AG08396 (cell line): ENCODE results near the gene AGBL4.

Experiments used
- DNase-seq: peaks from one replicate; pipeline ENCODE4 v3.0.0; 2012; ENCODE audit warnings: low spot score, mixed read lengths

Gene AGBL4

DNA sequence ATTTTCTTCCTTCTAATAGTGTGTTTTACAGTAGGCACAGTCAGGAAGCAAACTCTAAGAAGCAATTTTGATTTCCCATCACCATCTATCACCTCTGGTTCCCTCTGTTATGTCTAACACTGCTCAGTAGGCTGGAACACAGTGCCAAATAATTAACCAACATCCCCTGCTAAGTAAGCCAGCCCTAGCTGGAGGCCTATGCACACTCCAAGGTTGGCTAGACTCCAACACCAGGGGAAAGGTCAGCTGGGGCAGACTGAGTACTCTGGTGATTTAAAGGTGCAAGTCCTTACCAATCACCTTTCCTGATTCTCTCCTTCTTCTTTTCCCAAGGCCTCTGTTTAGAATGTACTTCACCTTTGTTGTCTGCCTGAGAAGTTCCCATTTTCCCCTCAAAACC lies 1200.6 kb downstream of the AGBL4 start:
- no peak for DNase-seq

DNA sequence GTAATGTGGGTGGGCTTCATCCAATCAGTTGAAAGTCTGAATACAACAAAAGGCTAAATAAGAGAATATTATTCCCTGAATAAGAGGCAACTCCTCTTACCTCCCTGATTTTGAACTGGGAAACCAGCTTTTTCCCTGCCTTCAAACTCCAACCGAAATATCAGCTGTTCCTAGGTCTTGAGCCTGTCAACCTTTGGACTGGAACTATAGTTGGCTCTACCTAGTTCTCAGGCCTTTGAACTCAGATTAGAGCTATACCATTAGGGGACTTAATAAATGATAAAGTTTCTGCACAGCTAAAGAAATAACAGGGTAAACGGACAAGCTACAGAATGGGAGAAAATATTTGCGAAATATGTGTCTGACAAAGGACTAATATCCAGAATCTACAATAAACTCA lies 1203.3 kb downstream of the AGBL4 start:
- DNase-seq: no peak

DNA sequence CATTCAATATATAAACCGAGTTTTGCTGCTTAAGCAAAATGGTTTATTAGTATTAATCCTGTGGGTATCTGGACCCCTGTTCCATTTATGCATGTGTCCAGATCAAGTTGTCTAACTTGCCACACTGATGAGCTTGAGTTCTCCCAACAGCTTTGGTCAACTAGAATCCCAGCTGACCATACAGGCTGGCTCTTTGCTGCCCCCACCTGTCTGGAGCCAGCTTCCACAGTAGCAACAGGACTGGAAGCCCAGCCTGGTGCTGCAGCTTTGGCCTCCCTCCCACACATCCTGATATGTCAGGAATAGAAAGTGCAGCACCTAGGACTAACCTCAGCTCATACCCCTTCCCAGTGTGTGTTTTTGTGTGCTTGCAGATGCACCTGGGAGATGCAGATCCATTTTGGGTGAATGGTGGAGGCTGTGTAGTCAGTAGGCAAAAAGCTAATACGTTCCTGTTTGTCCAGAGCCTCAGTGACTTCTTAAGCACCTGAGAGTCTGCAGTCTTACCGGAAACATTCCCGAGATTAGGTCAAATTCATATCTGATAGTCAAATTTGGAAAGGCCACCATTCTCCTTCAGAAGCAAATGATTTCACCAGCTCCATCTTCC lies 1206.1 kb downstream of the AGBL4 start:
- DNase-seq: peak; percentile 7

DNA sequence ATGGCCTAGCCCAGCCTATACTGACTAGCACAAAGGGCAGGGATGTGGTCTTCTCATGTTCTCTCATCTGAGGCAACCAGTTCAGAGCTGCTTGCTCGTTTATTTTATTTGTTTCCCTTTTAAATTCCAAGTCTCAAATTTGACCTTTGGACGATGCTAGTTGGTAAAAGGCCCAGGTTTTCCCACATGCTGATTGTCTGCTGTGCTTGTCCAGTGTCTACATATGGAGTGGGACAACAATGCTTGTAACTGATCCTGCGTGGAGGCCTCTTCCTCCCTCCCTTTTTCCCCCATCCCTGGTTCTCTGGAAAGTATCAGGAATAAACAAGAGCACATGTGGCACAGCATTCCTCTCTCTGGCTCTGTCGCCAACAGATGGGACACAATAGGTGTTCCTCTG lies 1213.0 kb downstream of the AGBL4 start:
- no peak for DNase-seq

DNA sequence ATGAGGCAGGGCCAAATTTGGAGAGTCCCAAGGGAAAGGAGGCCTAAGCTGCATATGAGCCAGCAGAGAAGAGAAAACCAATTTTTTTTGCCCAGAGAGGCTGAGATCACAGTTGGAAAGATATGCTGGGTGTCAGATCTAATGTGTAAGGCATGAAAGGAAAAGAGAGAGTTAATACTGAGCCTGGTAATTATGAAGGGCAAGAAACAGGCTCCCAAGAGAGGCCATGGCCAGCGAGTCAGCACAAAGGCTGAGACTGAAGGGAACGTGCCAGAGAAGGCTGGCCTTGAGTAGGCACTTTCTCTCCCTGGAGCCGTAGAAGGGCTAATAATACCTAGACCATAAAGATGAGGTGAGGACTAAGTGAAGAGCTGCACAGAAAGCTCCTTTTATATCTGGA lies 1215.3 kb downstream of the AGBL4 start:
- no peak for DNase-seq

DNA sequence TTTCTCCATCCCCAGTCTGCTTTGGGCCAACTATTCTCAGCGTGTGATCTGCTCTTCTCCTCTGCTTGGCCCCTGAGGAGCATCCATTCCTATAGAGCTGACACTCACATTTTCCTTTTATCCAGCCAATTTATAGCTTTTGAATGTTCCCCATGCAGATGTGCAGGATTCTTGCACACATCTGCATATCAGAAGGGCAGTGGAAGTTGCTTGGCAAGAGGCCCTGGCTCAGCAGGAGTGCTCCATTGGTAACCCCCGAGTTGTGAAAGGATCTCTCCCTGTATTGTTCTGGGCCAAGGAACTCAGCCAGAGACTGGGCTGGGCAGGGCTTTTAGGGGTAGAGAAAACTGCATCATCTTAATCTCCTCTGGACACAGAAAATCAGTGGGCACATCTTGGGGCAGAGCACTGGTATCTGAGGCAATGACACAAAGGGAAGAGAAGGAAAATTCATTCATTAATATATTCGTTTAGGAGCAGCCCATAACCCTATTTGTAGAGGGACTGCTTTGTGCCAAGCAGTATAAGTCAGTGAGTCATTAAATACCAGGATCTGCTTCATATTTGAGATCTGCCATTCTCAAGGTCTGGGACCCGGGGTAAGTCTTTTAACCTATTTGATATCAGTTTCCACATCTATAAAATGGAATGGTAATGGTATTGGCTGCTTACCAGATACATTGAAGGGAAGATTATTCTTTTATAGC lies 1216.0 kb downstream of the AGBL4 start:
- no peak for DNase-seq

DNA sequence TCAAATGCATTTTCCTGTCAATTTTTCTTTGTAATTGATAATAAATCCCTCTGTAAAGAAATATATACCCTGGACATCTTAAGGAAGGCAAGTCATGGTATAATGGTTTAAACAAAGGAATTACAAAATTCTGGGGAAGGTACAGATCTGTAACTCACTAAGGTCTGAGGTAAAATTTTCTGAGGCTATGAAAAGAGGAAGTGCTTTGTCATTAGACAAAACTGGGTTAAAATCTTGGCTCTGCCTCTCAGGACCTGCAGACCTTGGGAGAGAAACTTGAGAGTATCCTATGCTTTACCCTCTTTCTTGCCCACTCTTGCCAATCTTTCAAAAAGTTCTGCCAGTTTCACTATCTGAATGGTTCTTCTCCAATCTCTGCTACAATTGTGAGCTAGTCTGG lies 1220.3 kb downstream of the AGBL4 start:
- DNase-seq: no peak

DNA sequence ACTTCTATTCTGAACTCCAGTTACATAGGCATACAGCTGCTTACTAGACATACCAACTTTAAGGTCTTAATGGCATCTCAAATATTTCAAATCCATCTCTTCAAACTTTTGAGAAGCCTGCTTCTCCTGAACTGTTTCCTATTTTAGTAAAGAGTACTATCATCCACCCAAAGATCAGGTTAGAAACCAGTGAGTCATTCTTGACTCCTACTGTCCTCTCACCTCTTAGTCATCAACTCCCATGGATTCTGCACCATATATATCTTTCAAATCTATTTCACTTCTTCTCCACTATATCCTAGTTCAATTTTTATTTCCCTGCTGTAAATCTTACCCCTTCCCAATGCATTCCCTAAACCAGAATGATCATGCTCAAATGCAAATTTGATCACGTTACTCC lies 1228.9 kb downstream of the AGBL4 start:
- DNase-seq: no peak

DNA sequence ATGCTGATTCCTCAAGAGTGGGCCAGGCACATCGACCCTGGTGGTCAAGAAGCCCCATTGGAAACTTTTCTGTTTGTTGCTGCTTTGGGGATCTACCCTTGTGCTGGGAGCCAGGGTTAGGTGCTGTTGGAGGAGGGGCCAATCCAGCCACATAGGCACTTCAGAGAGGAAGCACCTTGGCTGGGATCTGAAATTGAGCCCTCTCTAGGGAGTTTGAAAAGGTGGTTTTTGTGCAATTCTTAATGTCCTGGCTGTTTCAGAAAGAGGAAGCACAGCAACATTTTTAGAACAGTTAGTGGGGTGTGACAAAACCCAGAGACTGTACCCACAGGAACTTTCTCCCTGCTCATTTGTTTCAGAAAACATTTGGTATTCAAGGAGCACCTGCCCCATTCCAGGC lies 1229.9 kb downstream of the AGBL4 start:
- DNase-seq: no peak

DNA sequence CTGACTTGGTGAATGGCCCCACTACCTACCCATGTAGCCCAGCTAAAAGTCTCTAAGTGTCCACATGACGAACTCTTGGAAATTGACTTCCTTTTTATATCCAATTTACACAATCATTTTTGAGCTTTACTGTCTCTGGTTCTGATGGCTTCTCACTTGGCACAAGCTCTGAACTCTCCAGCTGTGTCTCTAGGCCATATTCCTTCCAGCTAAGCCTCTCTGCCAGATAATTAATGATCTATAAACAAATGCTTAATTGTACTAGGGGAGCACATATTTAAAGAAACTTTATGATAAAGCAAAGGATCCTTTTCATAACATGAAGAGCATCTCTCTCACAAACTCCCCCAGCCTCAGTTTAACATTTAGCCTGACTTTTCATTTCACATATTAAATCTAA lies 1230.8 kb downstream of the AGBL4 start:
- DNase-seq: no peak

DNA sequence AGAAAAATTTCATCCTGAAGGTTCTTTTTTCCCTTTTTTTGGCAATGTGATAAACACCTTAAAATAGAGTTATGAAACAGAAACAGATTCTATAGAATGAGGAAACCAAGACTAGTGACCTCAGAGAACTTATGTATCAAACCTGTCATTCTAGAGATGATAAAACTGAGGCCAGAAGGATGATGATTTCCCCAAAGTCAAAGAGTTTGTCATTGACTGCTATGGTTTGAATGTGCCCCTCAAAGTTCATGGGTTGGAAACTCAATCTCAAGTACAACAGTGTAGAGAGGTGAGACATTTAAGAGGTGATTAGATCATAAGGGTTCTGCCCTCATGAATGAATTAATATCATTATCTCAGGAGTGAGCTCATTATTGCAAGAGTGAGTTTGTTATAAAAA lies 1233.4 kb downstream of the AGBL4 start:
- no peak for DNase-seq

DNA sequence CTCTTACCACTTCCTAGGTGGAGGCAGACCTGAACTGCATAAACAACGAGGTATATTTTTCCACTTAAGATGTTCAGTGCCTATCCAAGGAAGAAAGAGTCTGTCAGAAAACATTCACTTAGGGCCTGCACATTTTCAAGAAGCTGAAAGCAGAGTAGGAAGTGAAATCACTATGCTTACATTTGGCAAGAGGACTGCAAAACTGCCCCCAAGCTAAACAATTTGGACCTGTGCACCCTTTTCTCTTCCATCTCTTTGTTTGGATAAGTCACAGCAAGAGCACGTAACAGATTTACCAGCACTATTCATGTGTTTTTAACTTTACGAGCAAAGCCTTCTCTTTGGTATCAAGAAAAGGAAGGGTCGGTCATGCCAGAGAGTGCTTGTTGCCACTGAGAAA lies 1233.9 kb downstream of the AGBL4 start:
- DNase-seq: no peak

DNA sequence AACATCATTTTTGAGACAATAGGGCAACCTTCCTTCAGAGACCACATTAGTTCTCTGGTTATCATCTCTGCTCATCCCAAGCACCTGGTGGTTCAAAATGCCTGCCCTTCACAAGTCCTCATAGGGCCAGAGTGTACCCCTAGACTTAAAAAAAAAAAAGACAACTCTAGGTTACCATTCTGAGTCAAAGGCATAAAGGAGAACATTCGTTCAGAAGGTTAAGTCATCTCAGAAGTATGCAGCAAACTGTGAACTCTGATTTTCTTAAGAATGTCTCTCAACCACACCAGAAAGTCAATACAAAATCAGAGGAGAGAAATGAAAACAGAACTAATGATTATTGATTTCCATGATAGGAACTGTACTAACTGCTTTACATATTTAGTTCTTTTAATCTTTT lies 1237.9 kb downstream of the AGBL4 start:
- DNase-seq: no peak

DNA sequence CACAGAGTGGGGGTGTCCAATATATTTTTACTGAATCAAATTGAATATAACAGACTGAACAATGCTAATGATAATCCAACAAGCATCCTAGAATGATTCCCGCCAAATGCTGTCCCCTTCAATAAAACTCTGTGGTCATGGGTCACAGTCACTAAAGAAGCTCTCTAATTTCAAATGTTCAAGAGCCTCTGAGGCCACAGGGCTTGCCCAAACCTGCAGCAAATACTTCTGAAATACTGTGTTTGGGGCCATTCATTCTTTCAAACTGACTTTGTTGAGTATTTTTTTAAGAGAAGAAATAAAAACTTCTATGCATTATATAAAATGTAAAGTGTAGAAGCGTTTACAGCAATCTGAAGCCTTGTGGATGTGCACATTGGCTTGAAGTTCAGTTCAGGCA lies 1239.5 kb downstream of the AGBL4 start:
- DNase-seq: no peak

DNA sequence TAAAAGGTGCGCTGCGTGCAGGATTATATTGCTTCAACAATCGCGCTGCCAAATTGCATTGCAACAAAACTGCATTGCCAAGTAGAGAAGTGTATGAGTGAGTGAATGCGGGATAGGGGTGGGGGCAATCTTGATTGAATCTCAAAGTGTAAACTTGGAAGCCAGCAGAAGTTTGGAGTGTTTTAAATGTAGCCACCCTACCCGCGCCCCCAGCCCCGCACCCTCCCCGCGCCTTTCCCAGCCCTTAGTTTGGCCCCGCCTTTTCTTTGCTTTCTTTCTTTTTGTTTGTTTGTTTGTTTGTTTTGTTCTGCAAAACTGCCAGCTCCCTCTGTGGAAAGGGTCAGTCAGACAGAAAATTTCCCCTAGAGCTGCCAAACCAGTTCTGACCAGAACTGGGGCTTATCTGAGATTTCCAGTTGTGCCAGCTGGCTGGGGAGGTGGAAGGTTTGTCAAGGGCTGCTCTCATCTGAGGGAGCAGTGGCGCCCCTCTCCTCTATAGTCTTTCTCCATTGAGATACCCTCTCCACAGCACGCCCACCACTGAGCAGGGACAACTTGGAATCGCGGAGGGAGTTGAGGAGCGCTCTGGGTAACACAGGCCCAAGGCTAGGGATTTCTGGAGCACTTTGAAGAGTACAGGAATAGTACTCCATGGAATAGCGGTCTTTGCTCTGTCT lies 1246.4 kb downstream of the AGBL4 start:
- DNase-seq: no peak

DNA sequence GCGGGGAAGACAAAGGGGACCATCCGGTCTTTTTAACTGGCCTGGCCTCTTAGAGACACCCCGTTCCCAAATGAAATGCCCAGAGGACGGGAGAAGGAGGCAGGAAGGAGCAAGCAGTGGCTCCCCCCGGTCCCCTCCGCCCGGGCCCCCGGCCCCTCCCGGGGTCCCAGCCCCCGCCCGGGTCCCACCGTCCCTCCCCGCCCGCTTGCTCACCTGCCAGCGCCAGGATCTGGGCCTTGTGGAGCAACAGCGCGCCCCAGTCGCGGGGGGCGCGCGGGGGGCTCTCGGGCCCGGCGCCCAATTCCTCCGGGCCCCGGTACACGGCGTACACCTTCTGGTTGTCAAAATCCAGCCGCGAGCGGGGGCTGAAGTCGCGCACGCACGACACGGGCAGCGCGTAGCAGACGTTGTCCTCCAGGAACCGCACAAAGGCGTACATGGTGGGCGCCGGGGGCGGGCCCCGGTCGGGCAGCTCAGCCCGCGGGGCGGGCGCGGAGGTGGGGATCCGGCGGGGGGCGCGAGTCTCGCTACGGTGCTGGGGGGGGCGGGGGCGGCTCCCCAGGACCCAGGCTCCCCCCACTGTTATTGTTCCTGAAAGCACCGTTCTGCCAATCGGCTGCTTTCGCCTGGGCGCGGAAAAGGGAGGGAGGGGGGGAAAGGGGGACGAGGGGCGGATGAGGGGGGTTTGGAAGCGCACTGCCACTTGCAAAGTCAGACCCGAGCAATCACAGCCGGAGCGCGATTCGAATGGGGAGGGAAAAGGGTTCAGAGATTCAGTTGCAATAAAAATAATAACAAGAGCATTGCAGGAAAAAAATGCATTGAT lies 1247.1 kb downstream of the AGBL4 start, which contains the start of gene BEND5:
BEND5 (minus strand) TSS at position 499 of the 826 bp plus-strand sequence; CDS start at position 439, 60 bp downstream.
- no peak for DNase-seq

DNA sequence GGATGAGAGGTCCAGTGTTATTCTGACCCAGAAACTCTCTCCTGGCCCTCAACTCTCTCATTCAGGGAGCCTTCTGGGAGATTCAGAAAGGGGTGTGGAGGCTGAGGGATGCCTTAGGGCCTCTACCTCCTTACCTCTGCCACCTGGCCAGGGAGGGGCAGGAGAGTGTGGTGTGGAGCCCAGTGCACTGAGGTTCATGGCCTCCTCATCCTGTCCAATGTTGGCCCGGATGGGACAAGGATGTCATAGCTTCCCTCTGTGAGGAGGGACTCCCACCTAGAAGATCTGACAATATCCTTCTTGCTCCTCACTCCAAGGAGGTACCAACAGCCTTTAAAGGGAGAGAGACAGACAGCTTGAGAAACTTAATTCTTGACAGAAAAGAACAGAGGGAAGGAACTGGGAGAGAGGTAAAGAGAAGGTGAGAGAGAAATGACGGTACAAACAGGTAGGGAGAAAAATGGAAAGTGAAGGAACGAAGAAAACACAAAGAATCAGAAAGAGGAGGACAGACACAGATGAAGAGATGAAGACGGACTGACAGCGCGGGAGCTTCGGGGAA lies 1247.8 kb downstream of the AGBL4 start:
- no peak for DNase-seq

DNA sequence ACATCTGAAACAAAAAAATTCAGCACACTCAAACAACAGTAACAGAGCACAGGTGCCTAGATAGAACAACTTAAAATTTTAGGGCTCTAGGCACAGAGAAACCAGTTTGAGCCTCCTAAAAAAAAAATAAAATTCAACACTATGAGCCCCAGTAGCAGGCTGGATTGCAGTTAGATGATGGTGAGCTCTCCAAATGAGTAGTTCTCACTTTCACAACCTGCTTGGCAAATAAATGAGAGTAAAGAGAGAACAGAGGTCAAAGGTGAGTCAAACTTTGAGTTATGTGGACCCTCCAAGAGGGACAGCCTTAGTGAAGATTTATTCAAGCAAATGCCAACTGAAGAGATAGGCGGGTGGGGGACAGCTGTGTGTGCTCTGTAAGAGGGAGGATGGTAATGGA lies 1250.6 kb downstream of the AGBL4 start:
- DNase-seq: no peak

DNA sequence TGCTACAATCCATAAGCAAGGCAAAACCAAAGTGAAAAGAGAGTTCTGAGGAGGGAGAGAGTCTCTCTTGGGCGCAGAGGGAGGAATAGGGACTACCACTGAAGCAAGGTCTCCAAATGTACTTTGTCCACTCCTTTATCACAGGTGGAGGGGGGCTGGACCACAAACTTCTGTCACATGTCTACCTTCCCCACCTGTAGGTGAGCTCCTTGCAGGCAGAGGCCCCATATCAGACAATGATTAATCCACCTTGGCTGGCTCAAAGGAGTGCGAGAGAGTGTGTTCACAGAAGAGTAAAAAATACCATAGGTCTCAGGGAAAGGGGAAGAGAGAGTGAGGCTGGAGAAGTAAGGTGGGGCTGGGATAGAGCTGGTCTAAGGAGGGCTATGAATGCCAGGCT lies 1251.5 kb downstream of the AGBL4 start:
- DNase-seq: no peak

DNA sequence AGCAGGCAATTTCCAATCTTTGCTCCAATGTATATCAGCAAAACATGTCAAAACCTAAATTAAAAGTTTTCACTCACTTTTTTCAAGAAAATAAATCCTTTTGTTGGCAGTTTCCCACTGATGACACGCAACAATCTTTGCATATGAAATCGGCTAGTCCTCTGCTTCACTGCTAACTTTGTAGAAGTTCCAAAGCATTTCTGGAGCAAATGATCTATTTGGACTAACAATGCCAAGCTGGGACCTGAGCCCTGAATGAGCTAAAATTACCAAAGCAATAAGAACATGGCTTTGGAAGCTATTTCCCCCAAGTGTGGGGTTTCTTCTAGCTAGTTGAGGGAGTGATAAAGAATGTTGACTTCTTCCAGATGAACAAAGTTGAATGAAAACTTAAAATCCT lies 1252.2 kb downstream of the AGBL4 start:
- no peak for DNase-seq

DNA sequence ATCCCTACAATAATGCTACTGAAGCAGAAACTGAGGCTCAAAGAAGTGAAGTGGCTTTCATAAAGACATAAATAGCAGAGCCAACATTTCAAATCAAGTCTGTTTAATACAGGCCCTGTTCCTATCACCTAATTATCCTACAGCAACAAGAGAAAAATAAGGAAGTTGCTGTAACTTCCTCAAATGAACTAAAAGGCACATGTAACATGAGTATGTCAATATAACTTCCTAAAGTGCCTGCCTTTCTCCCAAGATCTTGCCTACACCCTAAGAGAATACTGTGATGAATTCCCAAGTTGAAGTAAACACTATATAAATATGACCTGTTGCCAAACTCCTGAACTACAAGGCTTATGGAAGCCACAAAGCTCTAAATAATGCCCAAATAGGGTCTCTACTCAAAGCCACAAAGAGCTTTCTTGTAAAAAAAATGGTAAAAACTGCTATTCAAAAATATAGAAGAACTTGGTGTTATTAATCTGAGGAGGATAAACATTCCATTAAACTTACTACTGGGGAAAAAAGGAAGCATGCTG lies 1255.7 kb downstream of the AGBL4 start:
- no peak for DNase-seq

DNA sequence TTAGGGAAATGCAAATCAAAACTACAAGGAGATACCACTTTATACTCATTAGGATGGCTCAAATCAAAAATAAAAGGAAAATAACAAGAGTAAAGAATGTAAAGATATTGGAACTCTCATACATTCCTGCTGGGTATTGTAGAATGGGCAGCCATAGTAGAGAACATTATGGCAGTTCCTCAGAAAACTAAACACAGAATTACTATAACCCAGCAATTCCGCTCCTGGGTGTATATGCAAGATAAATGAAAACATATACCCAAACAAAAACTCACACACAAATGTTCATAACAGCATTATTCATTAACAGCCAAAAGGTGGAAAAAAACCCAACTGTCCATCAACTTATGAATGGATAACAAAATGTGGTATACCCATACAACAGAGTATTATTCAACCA lies 1258.4 kb downstream of the AGBL4 start:
- no peak for DNase-seq
